Kidney epithelial cell (primary cell): ENCODE results near the gene CTNS. TPM values are rescaled to one million over a fixed set of nuclear protein-coding genes. Genes with fewer than 3 reads are reported as not detected.

Experiments used
- DNase-seq: peaks from one replicate; pipeline ENCODE4 v3.0.0-alpha.2; 2010; ENCODE audit warnings: low read depth
- H3K27me3 ChIP-seq: 2 replicates; pipeline ENCODE4 v1.6.0; 2011; ENCODE audit warnings: low read length; ENCODE audit not compliant: control insufficient read depth, insufficient read depth
- H3K36me3 ChIP-seq: 2 replicates; pipeline ENCODE4 v1.5.1; 2011; ENCODE audit warnings: low read length; ENCODE audit not compliant: control insufficient read depth, insufficient read depth
- H3K4me3 ChIP-seq: 2 replicates; pipeline ENCODE4 v1.5.1; 2011; ENCODE audit warnings: low read depth, mild to moderate bottlenecking, control low read depth, low read length
- total RNA-seq: library from RNA; depleted of rRNA; stranded (reverse); fragments of >200 nt; gene quantifications from 2 replicates; pipeline ENCODE4 v1.2.3, GENCODE V29; 2015
- TF ChIP-seq, protein P1 (sequence below): IDR thresholded peaks from 2 replicates; pipeline ENCODE4 v1.5.1; 2011; ENCODE audit warnings: mild to moderate bottlenecking, moderate library complexity, low read length, control low read depth, inconsistent platforms; ENCODE audit not compliant: insufficient read depth, poor library complexity, severe bottlenecking

Gene CTNS
- total RNA-seq, 1 donor from 2014 or later, result 55.4 TPM

- TF ChIP-seq, protein P1, sequence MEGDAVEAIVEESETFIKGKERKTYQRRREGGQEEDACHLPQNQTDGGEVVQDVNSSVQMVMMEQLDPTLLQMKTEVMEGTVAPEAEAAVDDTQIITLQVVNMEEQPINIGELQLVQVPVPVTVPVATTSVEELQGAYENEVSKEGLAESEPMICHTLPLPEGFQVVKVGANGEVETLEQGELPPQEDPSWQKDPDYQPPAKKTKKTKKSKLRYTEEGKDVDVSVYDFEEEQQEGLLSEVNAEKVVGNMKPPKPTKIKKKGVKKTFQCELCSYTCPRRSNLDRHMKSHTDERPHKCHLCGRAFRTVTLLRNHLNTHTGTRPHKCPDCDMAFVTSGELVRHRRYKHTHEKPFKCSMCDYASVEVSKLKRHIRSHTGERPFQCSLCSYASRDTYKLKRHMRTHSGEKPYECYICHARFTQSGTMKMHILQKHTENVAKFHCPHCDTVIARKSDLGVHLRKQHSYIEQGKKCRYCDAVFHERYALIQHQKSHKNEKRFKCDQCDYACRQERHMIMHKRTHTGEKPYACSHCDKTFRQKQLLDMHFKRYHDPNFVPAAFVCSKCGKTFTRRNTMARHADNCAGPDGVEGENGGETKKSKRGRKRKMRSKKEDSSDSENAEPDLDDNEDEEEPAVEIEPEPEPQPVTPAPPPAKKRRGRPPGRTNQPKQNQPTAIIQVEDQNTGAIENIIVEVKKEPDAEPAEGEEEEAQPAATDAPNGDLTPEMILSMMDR, result no peak
- Histone ChIP-seq H3K36me3 (no peaks in the 10 kb centered on the region), H3K27me3 (no peaks in the 10 kb centered on the region), H3K4me3 (no peak overlapping the region)
- no peak for DNase-seq
Observed at GRCh38 chr17:3647251-3647650, 10.7 kb downstream of the CTNS start.

- TF ChIP-seq, protein P1, result peak; percentile 76
- H3K4me3 ChIP-seq, result no peak overlapping the region
- no peak for DNase-seq
- no peaks in the 10 kb centered on the region for H3K36me3 ChIP-seq
- no peaks in the 10 kb centered on the region for H3K27me3 ChIP-seq
Observed at GRCh38 chr17:3647769-3648555, 11.4 kb downstream of the CTNS start.

DNA sequence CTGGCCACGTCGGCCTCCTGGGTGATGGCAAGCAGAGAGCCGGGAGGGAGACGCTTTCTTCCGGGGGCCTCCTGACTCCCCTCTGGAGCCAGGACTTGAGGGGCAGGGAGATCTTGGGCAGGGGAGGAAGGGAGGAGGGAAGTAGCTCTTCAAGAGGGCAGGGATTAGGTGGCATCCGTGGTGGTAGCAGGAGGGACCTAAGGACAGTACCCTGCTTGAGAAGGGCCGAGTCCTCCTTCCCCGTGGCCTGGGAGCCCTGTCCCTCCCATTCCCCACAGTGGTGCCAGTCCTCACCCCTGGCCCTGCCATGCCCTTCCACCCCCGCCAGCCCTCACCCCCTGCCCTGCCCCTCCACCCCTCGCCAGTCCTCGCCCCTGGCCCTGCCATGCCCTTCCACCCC, 19.2 kb downstream of the CTNS start:
- Histone ChIP-seq H3K4me3 (no peak overlapping the region), H3K36me3 (no peaks in the 10 kb centered on the region), H3K27me3 (no peaks in the 10 kb centered on the region)
- DNase-seq, result no peak
- TF ChIP-seq, protein P1, result no peak

GRCh38 chr17:3656353-3656752, 19.8 kb downstream of the CTNS start:
- TF ChIP-seq, protein P1, result no peak
- Histone ChIP-seq H3K4me3 (no peak overlapping the region), H3K36me3 (no peaks in the 10 kb centered on the region), H3K27me3 (no peaks in the 10 kb centered on the region)
- DNase-seq, result no peak

DNA sequence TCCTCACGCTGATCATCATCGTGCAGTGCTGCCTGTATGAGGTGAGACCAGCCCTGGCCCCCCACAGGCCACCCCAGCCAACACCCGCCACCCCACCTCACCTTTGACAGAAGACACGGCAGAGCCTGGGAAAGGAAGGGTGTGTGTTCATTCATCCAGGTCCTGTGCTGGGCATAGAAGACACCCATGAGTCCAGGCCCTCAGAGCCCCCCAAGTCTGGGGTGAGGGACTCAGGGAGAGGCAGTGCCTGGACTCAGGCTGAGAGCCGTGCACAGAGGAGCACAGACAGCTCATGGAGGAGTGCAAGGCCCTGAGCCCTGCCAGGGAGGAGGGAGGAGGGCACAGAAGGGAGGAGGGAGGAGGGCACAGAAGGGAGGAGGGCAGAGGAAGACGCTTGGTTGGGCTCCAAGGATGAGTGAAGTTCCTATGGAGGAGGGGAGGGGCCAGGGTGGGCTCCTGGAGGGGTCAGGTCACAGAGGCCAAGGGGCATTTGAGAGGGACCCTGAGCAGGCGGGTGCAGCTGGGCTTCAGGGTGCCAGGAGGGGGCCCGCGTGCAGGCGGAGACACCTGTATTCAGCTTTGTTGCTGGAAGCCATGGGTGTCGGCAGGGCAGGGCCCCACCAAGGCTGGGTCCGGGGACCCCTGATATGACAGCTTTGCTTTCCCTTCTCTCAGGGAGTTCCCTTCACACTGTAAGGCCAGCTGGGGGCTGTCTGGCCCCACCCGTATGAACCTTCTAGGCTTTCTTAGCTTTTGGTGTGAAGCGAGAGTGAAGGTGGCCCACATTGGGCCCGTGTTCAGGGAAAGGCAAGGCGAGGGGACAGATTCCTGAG, 20.4 kb downstream of the CTNS start:
- H3K27me3 ChIP-seq, result no peaks in the 10 kb centered on the region
- no peak for DNase-seq
- H3K4me3 ChIP-seq, result no peak overlapping the region
- no peaks in the 10 kb centered on the region for H3K36me3 ChIP-seq
- TF ChIP-seq, protein P1, result no peak

DNA sequence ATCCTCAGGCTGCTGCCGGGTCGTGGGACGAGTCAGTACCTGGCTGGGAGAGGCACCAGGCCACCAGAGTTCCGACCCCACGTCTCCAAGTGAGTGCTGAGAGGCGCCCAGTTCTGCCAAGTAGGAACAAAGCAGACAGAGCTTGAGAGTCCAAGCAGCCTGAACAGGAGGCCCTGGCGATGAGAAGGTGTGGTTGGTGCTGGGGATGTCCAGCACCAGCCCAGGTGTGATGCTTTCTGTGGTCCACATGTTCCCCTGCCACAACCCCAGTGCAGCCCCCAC, 21.0 kb downstream of the CTNS start:
- no peak for DNase-seq
- TF ChIP-seq, protein P1, result no peak
- no peak overlapping the region for H3K4me3 ChIP-seq
- H3K36me3 ChIP-seq, result peaks cover 1% of the 10 kb centered on the region
- no peaks in the 10 kb centered on the region for H3K27me3 ChIP-seq
